ENCODE measurements around the gene AKR1E2. TPM values are rescaled to one million over a fixed set of nuclear protein-coding genes. Genes with fewer than 3 reads are reported as not detected.

AKR1E2 gene
- total and polyA plus RNA-seq, 4 donors: 1.5 to 7.5 (median 3.8) TPM

DNA sequence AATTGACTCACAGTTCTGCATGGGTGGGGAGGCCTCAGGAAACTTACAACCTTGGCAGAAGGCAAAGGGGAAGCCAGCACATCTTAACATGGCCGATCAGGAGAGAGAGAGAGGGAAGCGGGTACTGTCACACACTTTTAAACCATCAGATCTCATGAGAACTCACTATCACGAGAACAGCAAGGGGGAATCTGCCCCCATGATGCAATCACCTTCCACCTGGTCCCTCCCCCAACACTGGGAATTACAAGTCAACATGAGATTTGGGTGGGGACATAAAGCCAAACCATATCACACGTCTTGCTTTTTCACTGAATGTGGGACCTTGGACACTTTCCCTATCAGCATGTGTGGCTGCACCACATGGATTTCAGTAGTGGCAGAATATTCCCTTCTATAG, 9.0 kb upstream of the AKR1E2 start:
- no peak for ATAC-seq (ENCODE audit: insufficient read depth, low FRiP score)
- no peak overlapping the region for H3K4me3 ChIP-seq
- TF ChIP-seq, protein P1, sequence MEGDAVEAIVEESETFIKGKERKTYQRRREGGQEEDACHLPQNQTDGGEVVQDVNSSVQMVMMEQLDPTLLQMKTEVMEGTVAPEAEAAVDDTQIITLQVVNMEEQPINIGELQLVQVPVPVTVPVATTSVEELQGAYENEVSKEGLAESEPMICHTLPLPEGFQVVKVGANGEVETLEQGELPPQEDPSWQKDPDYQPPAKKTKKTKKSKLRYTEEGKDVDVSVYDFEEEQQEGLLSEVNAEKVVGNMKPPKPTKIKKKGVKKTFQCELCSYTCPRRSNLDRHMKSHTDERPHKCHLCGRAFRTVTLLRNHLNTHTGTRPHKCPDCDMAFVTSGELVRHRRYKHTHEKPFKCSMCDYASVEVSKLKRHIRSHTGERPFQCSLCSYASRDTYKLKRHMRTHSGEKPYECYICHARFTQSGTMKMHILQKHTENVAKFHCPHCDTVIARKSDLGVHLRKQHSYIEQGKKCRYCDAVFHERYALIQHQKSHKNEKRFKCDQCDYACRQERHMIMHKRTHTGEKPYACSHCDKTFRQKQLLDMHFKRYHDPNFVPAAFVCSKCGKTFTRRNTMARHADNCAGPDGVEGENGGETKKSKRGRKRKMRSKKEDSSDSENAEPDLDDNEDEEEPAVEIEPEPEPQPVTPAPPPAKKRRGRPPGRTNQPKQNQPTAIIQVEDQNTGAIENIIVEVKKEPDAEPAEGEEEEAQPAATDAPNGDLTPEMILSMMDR (IDR thresholded peaks at IDR 0.05; ENCODE audit: control extremely low read depth, extremely low read depth): no peak
- H3K27me3 ChIP-seq (ENCODE audit: control insufficient read depth in 3 of 3, insufficient read depth in 3 of 3, low read length in 2 of 3): no peaks in the 10 kb centered on the region
- H3K9ac ChIP-seq (ENCODE audit: insufficient read depth in 1 of 2, low read length in 2 of 2): no peak overlapping the region
- DNase-seq: no peak
- 77 to 89% methylated on average over 4 of the region's 4 CpGs for WGBS, 2 donors
- no peak overlapping the region for H3K27ac ChIP-seq (ENCODE audit: low read depth in 1 of 2, low read length in 1 of 2)
- no peaks in the 10 kb centered on the region for H3K9me3 ChIP-seq (ENCODE audit: control insufficient read depth in 4 of 4, insufficient read depth in 3 of 4, low read length in 3 of 4)
- H3K36me3 ChIP-seq (ENCODE audit: control insufficient read depth in 4 of 4, insufficient read depth in 4 of 4, low read length in 4 of 4): no peaks in the 10 kb centered on the region
- no peaks in the 10 kb centered on the region for H3K4me1 ChIP-seq (ENCODE audit: control insufficient read depth in 5 of 5, insufficient read depth in 5 of 5, low read length in 5 of 5)

DNA sequence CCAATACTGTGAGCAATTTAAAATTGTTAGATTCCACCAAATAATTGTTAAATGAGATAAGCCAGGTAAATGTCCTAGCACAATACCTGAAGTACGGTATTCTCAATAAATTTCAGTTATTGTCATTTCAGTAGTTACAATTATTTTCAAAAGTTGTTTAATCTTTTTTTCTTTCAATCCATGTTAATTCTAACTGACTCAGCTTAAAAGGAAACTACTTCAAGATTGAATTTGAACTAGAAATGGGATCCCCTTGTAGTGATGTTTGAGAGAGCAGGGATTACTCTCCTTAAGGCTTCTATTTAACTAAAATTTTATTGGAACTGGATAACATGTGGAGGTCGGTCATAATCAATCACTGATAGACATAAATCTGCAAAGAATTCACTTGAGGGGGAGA, 6.9 kb upstream of the AKR1E2 start:
- Histone ChIP-seq H3K36me3 (ENCODE audit: control insufficient read depth in 4 of 4, insufficient read depth in 4 of 4, low read length in 4 of 4) (no peaks in the 10 kb centered on the region), H3K27ac (ENCODE audit: low read depth in 1 of 2, low read length in 1 of 2) (no peak overlapping the region), H3K4me3 (no peak overlapping the region), H3K9me3 (ENCODE audit: control insufficient read depth in 4 of 4, insufficient read depth in 3 of 4, low read length in 3 of 4) (no peaks in the 10 kb centered on the region), H3K9ac (ENCODE audit: insufficient read depth in 1 of 2, low read length in 2 of 2) (no peak overlapping the region), H3K4me1 (ENCODE audit: control insufficient read depth in 5 of 5, insufficient read depth in 5 of 5, low read length in 5 of 5) (no peaks in the 10 kb centered on the region), H3K27me3 (ENCODE audit: control insufficient read depth in 3 of 3, insufficient read depth in 3 of 3, low read length in 2 of 3) (no peaks in the 10 kb centered on the region)
- WGBS, 2 donors: 80 to 87% methylated on average over 2 of the region's 2 CpGs
- no peak for ATAC-seq (ENCODE audit: insufficient read depth, low FRiP score)
- TF ChIP-seq, protein P1 (IDR thresholded peaks at IDR 0.05; ENCODE audit: control extremely low read depth, extremely low read depth): no peak
- no peak for DNase-seq

DNA sequence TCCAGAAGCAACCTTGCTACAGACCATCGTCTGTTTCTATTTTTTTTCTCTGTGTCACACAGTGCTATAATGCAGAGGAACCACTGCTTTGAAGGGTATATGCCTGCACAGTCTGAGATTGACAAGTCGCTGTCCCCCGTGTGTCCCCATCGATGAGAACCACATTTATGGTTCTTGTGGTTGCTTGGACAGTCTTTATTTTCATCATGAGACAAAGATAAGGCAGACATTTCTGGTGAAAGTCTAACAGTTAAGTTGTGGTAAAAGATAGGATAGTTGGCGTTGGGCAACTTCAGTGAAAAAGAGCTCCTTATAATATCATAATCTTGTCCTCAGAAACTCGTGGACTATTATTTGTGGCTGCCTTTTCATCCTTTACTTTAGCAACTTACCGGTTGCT, 6.3 kb upstream of the AKR1E2 start:
- Histone ChIP-seq H3K27me3 (ENCODE audit: control insufficient read depth in 3 of 3, insufficient read depth in 3 of 3, low read length in 2 of 3) (no peaks in the 10 kb centered on the region), H3K4me1 (ENCODE audit: control insufficient read depth in 5 of 5, insufficient read depth in 5 of 5, low read length in 5 of 5) (no peaks in the 10 kb centered on the region), H3K4me3 (no peak overlapping the region), H3K9me3 (ENCODE audit: control insufficient read depth in 4 of 4, insufficient read depth in 3 of 4, low read length in 3 of 4) (no peaks in the 10 kb centered on the region), H3K27ac (ENCODE audit: low read depth in 1 of 2, low read length in 1 of 2) (no peak overlapping the region), H3K36me3 (ENCODE audit: control insufficient read depth in 4 of 4, insufficient read depth in 4 of 4, low read length in 4 of 4) (no peaks in the 10 kb centered on the region), H3K9ac (ENCODE audit: insufficient read depth in 1 of 2, low read length in 2 of 2) (no peak overlapping the region)
- WGBS, 2 donors: 39 to 67% methylated on average over 7 of the region's 7 CpGs
- ATAC-seq (ENCODE audit: insufficient read depth, low FRiP score) (no peak), DNase-seq (no peak)
- TF ChIP-seq, protein P1 (IDR thresholded peaks at IDR 0.05; ENCODE audit: control extremely low read depth, extremely low read depth): no peak

DNA sequence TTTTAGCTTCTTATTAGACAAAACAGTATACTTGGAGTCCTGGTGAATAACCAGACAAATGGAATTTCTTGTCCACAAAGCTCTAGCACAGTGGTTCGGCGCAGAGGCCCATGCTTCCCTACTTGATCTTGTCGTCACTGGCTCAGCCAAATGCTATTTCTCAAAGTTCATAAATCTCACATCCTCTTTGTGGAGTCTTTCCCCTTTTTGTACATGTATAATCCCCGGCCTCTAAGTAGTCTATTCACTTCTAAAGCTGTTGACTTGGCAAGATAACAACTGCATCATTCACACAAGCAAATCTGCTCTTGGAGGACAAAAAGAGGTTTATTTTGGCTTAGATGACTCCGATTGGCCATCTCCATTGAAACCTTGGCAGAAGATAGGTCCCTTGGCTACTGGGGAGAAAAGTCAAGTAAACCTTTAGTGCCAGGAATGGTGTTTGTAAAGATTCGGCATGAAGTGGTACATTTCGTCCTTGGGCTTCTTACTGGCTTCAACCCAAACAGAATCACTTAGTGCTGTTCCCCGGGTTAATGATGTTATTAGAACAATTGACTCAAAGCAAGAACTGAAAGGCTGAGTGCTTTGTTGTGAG, 5.1 kb upstream of the AKR1E2 start:
- ATAC-seq (ENCODE audit: insufficient read depth, low FRiP score) (no peak), DNase-seq (peak in 1 of 3 donors; percentile 44)
- TF ChIP-seq, protein P1 (IDR thresholded peaks at IDR 0.05; ENCODE audit: control extremely low read depth, extremely low read depth): no peak
- WGBS, 2 donors: 58 to 70% methylated on average over 8 of the region's 8 CpGs
- H3K4me3 ChIP-seq: no peak overlapping the region
- H3K9me3 ChIP-seq (ENCODE audit: control insufficient read depth in 4 of 4, insufficient read depth in 3 of 4, low read length in 3 of 4): no peaks in the 10 kb centered on the region
- peaks cover 0 to 3% (median 0%) of the 10 kb centered on the region in 5 donors for H3K4me1 ChIP-seq (ENCODE audit: control insufficient read depth in 5 of 5, insufficient read depth in 5 of 5, low read length in 5 of 5)
- H3K27ac ChIP-seq (ENCODE audit: low read depth in 1 of 2, low read length in 1 of 2): peak overlapping the region in 1 of 2 donors; percentile 14
- no peak overlapping the region for H3K9ac ChIP-seq (ENCODE audit: insufficient read depth in 1 of 2, low read length in 2 of 2)
- no peaks in the 10 kb centered on the region for H3K27me3 ChIP-seq (ENCODE audit: control insufficient read depth in 3 of 3, insufficient read depth in 3 of 3, low read length in 2 of 3)
- no peaks in the 10 kb centered on the region for H3K36me3 ChIP-seq (ENCODE audit: control insufficient read depth in 4 of 4, insufficient read depth in 4 of 4, low read length in 4 of 4)

Measured in lung (tissue), 12 donors.